Activated CD8-positive, alpha-beta T cell treated with anti-CD3 and anti-CD28 coated beads for 36 hours (primary cell): Measurements from ENCODE around the gene HS6ST1. TPM values are rescaled to one million over a fixed set of nuclear protein-coding genes. Genes with fewer than 3 reads are reported as not detected.

ENCODE experiments used
- ATAC-seq: fragments of 200-7000 bp; cut with Tn5 transposase; one replicate; pipeline ENCODE4 v1.10.0; 2021; ENCODE audit warnings: mild to moderate bottlenecking, moderate library complexity
- CTCF ChIA-PET: fragments of 350-600 bp; sonication (Branson Sonifier 250); formaldehyde crosslinking; loops from one replicate; lab custom pipeline; 2021; ENCODE audit warnings: antibody characterized with exemption; lab: Charles Lee
- POLR2A ChIA-PET: fragments of 350-600 bp; sonication (Branson Sonifier 250); formaldehyde crosslinking; loops from one replicate; lab custom pipeline; 2021; ENCODE audit warnings: antibody characterized with exemption; lab: Charles Lee
- DNase-seq: peaks from one replicate; pipeline ENCODE4 v3.0.0-alpha.2; 2020
- H3K27ac Mint-ChIP-seq: one replicate; pipeline ENCODE4 v1.8.0; 2021; ENCODE audit warnings: mild to moderate bottlenecking, mixed read lengths
- H3K27me3 Mint-ChIP-seq: one replicate; pipeline ENCODE4 v1.8.0; 2021; ENCODE audit warnings: mixed read lengths
- H3K36me3 Mint-ChIP-seq: one replicate; pipeline ENCODE4 v1.8.0; 2021; ENCODE audit warnings: low read depth, mixed read lengths
- H3K4me1 Mint-ChIP-seq: one replicate; pipeline ENCODE4 v1.8.0; 2021; ENCODE audit warnings: low read depth, mixed read lengths
- H3K4me3 Mint-ChIP-seq: one replicate; pipeline ENCODE4 v1.8.0; 2021; ENCODE audit warnings: mild to moderate bottlenecking, moderate library complexity, mixed read lengths
- H3K9me3 Mint-ChIP-seq: one replicate; pipeline ENCODE4 v1.8.0; 2021; ENCODE audit warnings: mixed read lengths
- intact Hi-C: fragments of 100-400 bp; cut with micrococcal nuclease; formaldehyde crosslinking; loops from one replicate; pipeline ENCODE4 v1.10.0; 2022
- total RNA-seq, 2 experiments: library from RNA; stranded (reverse); gene quantifications; one replicate each; pipeline ENCODE4 v1.2.3, GENCODE V29; 2021
- TF ChIP-seq, protein P1 (sequence below): fragments of 200-600 bp; IDR thresholded peaks from one replicate; pipeline ENCODE4 v1.8.0; 2022; ENCODE audit warnings: antibody characterized with exemption, mild to moderate bottlenecking

Gene HS6ST1
- total RNA-seq, 2 experiments from 2014 or later: 12.5 to 13.0 TPM

- Mint-ChIP-seq H3K4me3 (no peak overlapping the region), H3K27ac (no peak overlapping the region), H3K27me3 (no peaks in the 10 kb centered on the region), H3K9me3 (no peaks in the 10 kb centered on the region), H3K4me1 (peaks cover 35% of the 10 kb centered on the region), H3K36me3 (peaks cover 7% of the 10 kb centered on the region)
- DNase-seq (no peak), ATAC-seq (no peak)
- CTCF ChIA-PET: no interaction called here
- POLR2A ChIA-PET: no interaction called here
- intact Hi-C loops: no loop called here
- TF ChIP-seq, protein P1, sequence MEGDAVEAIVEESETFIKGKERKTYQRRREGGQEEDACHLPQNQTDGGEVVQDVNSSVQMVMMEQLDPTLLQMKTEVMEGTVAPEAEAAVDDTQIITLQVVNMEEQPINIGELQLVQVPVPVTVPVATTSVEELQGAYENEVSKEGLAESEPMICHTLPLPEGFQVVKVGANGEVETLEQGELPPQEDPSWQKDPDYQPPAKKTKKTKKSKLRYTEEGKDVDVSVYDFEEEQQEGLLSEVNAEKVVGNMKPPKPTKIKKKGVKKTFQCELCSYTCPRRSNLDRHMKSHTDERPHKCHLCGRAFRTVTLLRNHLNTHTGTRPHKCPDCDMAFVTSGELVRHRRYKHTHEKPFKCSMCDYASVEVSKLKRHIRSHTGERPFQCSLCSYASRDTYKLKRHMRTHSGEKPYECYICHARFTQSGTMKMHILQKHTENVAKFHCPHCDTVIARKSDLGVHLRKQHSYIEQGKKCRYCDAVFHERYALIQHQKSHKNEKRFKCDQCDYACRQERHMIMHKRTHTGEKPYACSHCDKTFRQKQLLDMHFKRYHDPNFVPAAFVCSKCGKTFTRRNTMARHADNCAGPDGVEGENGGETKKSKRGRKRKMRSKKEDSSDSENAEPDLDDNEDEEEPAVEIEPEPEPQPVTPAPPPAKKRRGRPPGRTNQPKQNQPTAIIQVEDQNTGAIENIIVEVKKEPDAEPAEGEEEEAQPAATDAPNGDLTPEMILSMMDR: no peak
Measured at GRCh38 chr2:128311216-128311754, 7.4 kb downstream of the HS6ST1 start.

DNA sequence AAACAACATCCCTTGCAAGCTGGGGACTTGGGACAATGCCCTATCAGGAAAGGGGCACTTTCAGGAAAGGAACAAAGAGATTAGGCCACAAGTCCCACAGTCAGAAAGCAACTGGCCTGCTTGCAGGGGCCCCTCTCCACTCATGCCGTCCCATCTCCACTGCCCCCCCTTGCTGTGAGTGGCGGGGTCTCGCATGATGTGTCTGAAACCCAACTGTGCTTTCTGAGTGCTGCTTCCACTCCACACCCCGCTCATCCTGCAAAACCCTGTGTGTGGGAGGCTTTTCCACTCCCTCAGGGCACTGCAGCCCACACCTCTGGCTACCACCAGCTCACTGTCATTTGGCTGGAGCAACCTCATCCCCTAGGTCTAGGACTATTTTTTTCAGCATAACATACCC is 7.9 kb downstream of the HS6ST1 start:
- CTCF ChIA-PET: no interaction called here
- no peaks in the 10 kb centered on the region for H3K9me3 Mint-ChIP-seq
- no peak overlapping the region for H3K27ac Mint-ChIP-seq
- intact Hi-C loops: no loop called here
- TF ChIP-seq, protein P1: no peak
- H3K36me3 Mint-ChIP-seq: peaks cover 7% of the 10 kb centered on the region
- H3K4me1 Mint-ChIP-seq: peaks cover 32% of the 10 kb centered on the region
- ATAC-seq (no peak), DNase-seq (no peak)
- POLR2A ChIA-PET: no interaction called here
- no peaks in the 10 kb centered on the region for H3K27me3 Mint-ChIP-seq
- no peak overlapping the region for H3K4me3 Mint-ChIP-seq

DNA sequence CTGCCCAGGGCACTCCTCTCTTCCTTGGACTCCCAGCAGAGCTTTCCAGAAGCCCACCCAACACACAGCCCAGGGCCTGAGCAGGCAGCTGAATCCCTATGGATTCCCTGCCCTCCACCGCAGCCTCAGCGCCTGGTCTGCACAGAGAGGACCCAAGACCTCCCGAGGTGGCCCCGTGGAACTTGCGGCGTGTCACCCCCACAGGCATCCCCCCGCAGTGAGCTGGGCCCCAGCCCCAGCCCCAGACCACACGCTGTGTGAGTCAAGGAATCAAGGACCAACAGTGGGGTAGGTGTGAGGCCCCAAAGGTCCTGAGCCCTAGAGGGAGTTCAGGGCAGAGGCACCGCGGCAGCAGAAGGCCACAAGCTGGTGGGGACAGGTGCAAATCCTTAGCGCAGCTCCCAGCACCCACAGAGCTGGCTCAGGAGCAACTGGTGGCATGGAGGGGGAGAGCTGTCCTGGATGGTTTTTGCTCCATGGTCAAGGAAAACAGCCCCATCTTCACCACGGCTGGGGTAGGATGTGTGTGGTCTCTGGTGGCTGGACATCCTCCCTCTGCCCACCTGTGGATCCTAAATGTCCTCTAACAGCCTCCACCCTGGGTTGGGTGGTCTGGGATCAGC is 8.5 kb downstream of the HS6ST1 start:
- CTCF ChIA-PET: no interaction called here
- intact Hi-C loops: no loop called here
- ATAC-seq (no peak), DNase-seq (no peak)
- Mint-ChIP-seq H3K9me3 (no peaks in the 10 kb centered on the region), H3K36me3 (peaks cover 7% of the 10 kb centered on the region), H3K4me3 (no peak overlapping the region), H3K27me3 (no peaks in the 10 kb centered on the region), H3K4me1 (peaks cover 27% of the 10 kb centered on the region), H3K27ac (no peak overlapping the region)
- TF ChIP-seq, protein P1: no peak
- POLR2A ChIA-PET: interaction anchor here (1.1 kb wide), 1 partner anchor 11 kb away, joined by 5 read pairs; no protein-coding TSS in a partner anchor

DNA sequence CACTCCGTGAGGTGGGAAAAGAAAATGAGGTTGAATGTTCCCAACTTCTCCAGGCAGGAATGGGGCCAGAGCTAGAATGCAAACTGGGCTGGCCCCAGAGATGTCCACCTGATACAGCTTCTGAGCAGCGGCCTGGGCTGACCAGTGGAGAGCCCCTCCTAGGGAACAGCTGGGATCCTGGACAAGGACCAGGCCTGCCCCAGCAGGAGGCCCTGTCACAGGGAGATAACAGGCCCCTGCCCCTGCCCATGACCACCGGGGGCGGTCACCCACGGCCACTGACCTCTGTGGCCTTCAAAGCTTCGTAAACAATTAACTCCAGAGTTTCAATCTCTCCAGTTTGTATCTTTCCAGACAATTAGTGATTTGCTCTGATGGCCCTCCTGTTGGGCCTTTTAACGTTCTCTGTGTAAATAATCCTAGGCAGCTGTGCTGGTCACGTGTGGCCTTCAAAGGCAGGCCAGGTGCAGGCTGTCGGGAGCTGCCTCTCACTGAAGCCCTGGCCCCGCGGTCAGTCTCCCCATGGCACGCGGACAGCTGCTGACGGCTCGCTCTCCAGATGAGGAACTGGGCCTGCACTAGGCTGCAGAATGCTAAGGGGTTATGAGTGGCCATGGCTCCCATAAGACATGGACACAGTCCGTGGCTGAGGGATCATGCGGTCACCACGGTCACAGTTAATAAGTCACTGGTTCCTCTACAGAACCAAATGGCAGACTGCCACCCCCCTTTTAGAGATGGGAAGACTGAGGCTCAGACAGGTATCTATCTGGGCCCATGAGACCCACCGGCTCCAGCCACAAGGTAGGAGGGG is 9.2 kb downstream of the HS6ST1 start:
- POLR2A ChIA-PET: interaction anchor here (1.1 kb wide), 1 partner anchor 11 kb away, joined by 5 read pairs; no protein-coding TSS in a partner anchor
- ATAC-seq (no peak), DNase-seq (no peak)
- Mint-ChIP-seq H3K27ac (no peak overlapping the region), H3K36me3 (peaks cover 7% of the 10 kb centered on the region), H3K4me3 (no peak overlapping the region), H3K27me3 (no peaks in the 10 kb centered on the region), H3K4me1 (peaks cover 21% of the 10 kb centered on the region), H3K9me3 (no peaks in the 10 kb centered on the region)
- intact Hi-C loops: no loop called here
- TF ChIP-seq, protein P1: no peak
- CTCF ChIA-PET: no interaction called here

GRCh38 chr2:128308889-128309279 is 9.8 kb downstream of the HS6ST1 start:
- DNase-seq: no peak
- no peaks in the 10 kb centered on the region for H3K27me3 Mint-ChIP-seq
- H3K4me1 Mint-ChIP-seq: peaks cover 15% of the 10 kb centered on the region
- intact Hi-C loops: no loop called here
- ATAC-seq: no peak
- no peaks in the 10 kb centered on the region for H3K9me3 Mint-ChIP-seq
- H3K36me3 Mint-ChIP-seq: peaks cover 2% of the 10 kb centered on the region
- H3K4me3 Mint-ChIP-seq: no peak overlapping the region
- no peak overlapping the region for H3K27ac Mint-ChIP-seq
- CTCF ChIA-PET: no interaction called here
- POLR2A ChIA-PET: no interaction called here
- TF ChIP-seq, protein P1: no peak
